Gastroesophageal sphincter (tissue), 4 donors: ENCODE data around the gene RBKS. TPM values are rescaled to one million over a fixed set of nuclear protein-coding genes. Genes with fewer than 3 reads are reported as not detected.
"Not testable (repeated sequence)": the region's sequence is repeated elsewhere in the genome, so short reads cannot be mapped to it uniquely, and the experiment has no call there.

Source experiments
- ATAC-seq: fragments of 150-250 bp; one replicate; pipeline ENCODE4 v1.9.1; 2016; ENCODE audit warnings: mild to moderate bottlenecking, moderate library complexity
- H3K27ac ChIP-seq, 4 donors: fragments of 200-600 bp; sonication (generic) in 3 of 4; 1 replicate in 3 of 4; 2 replicates in 1 of 4; pipeline ENCODE4 v1.5.1; 2016 to 2019
- H3K27me3 ChIP-seq: fragments of 200-600 bp; sonication (generic); one replicate; pipeline ENCODE4 v1.5.1; 2019
- H3K36me3 ChIP-seq, 2 donors: fragments of 200-600 bp; sonication (generic); one replicate each; pipeline ENCODE4 v1.5.1; 2019; ENCODE audit warnings: control low read depth in 1 of 2
- H3K4me1 ChIP-seq, 3 donors: fragments of 200-600 bp; sonication (generic); 1 replicate in 2 of 3; 2 replicates in 1 of 3; pipeline ENCODE4 v1.5.1; 2016 to 2019; ENCODE audit warnings: control low read depth in 2 of 3
- H3K4me3 ChIP-seq, 2 donors: fragments of 200-600 bp; sonication (generic); one replicate each; pipeline ENCODE4 v1.5.1; 2019; ENCODE audit warnings: mild to moderate bottlenecking in 1 of 2, moderate library complexity in 1 of 2
- H3K9me3 ChIP-seq, 3 donors: fragments of 200-600 bp; sonication (generic); one replicate each; pipeline ENCODE4 v1.5.1; 2017 to 2019; ENCODE audit warnings: control low read depth in 2 of 3
- CTCF ChIP-seq, 4 experiments: fragments of 200-600 bp in 2 of 4; fragments of 450-650 bp in 2 of 4; sonication (generic) in 1 of 4; IDR thresholded peaks; one replicate each; pipeline ENCODE4 v1.5.1; 2017 to 2019; ENCODE audit warnings: antibody characterized with exemption in 4 of 4, mild to moderate bottlenecking in 2 of 4, moderate library complexity in 2 of 4
- EP300 ChIP-seq: sonication (generic); formaldehyde crosslinking; IDR thresholded peaks from one replicate; pipeline ENCODE4 v1.6.1; 2017; ENCODE audit warnings: antibody characterized with exemption, mild to moderate bottlenecking
- POLR2A ChIP-seq, 2 donors: fragments of 450-650 bp; IDR thresholded peaks; one replicate each; pipeline ENCODE4 v1.6.1; 2017; ENCODE audit warnings: antibody characterized with exemption in 2 of 2, mild to moderate bottlenecking in 2 of 2, moderate library complexity in 1 of 2
- POLR2AphosphoS5 ChIP-seq: sonication (generic); formaldehyde crosslinking; IDR thresholded peaks from one replicate; pipeline ENCODE4 v1.6.1; 2017; ENCODE audit warnings: antibody characterized with exemption
- WGBS, 2 donors: methylation state at CpG; one replicate each; pipeline ENCODE4 v1.1.5; 2018; ENCODE audit warnings: low coverage in 1 of 2; 5-methylcytosine and 5-hydroxymethylcytosine counted together
- total RNA-seq, 4 donors: library from RNA; depleted of rRNA; stranded (reverse); fragments of >200 nt; gene quantifications; one replicate each; pipeline ENCODE4 v1.1.0, GENCODE V29; 2016

RBKS gene
- total RNA-seq, 4 donors from 2014 or later: 0.81 to 2.4 (median 1.6) TPM

- WGBS, 2 donors: 40 to 54% methylated on average over 1 of the region's 1 CpG
- no peak overlapping the region for H3K27ac ChIP-seq
- no peak for ATAC-seq
- no peak for TF ChIP-seq POLR2AphosphoS5
- TF ChIP-seq POLR2A (IDR thresholded peaks at IDR 0.05): no peak
- TF ChIP-seq CTCF (IDR thresholded peaks at IDR 0.05): no peak
- TF ChIP-seq EP300: no peak
- no peak overlapping the region for H3K4me3 ChIP-seq
- H3K4me1 ChIP-seq: peaks cover 4 to 23% (median 6%) of the 10 kb centered on the region in 3 donors
- no peaks in the 10 kb centered on the region for H3K36me3 ChIP-seq
- H3K9me3 ChIP-seq: no peaks in the 10 kb centered on the region
- H3K27me3 ChIP-seq: no peaks in the 10 kb centered on the region
Measured at GRCh38 chr2:27885661-27886060, 4.5 kb downstream of the RBKS start.

GRCh38 chr2:27885234-27885633 is 5.0 kb downstream of the RBKS start:
- Histone ChIP-seq H3K4me3 (no peak overlapping the region), H3K36me3 (no peaks in the 10 kb centered on the region), H3K4me1 (peaks cover 4 to 23% (median 6%) of the 10 kb centered on the region in 3 donors), H3K27me3 (no peaks in the 10 kb centered on the region), H3K9me3 (no peaks in the 10 kb centered on the region), H3K27ac (no peak overlapping the region)
- no peak for ATAC-seq
- 86 to 94% methylated on average over 1 of the region's 1 CpG for WGBS, 2 donors
- TF ChIP-seq POLR2A (IDR thresholded peaks at IDR 0.05) (no peak), EP300 (no peak), CTCF (IDR thresholded peaks at IDR 0.05) (no peak), POLR2AphosphoS5 (no peak)

GRCh38 chr2:27884601-27885000 is 5.6 kb downstream of the RBKS start:
- no peak for ATAC-seq

DNA sequence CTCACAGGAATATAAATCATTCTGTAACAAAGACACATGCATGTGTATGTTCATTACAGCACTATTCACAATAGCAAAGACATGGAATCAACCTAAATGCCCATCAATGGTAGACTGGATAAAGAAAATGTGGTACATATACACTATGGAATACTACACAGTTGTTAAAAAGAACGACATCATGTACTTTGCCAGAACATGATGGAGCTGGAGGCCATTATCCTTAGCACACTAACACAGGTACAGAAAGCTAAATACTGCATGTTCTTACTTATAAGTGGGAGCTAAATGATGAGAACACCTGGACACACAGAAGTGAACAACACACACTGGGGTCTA is 7.6 kb downstream of the RBKS start:
- H3K4me3 ChIP-seq, ATAC-seq: not testable (repeated sequence)
- WGBS, 2 donors: 80 to 100% methylated on average over 1 of the region's 1 CpG

More at GRCh38 chr2:27884601-27885000, 5.6 kb downstream of the RBKS start:
- H3K9me3 ChIP-seq: no peaks in the 10 kb centered on the region
- H3K4me1 ChIP-seq: peaks cover 4 to 19% (median 6%) of the 10 kb centered on the region in 3 donors
- no peak overlapping the region for H3K4me3 ChIP-seq
- WGBS, 2 donors: 13 to 43% methylated on average over 2 of the region's 2 CpGs
- no peaks in the 10 kb centered on the region for H3K27me3 ChIP-seq
- H3K27ac ChIP-seq: no peak overlapping the region
- H3K36me3 ChIP-seq: no peaks in the 10 kb centered on the region
- TF ChIP-seq POLR2A (IDR thresholded peaks at IDR 0.05) (no peak), POLR2AphosphoS5 (no peak), EP300 (no peak), CTCF (IDR thresholded peaks at IDR 0.05) (no peak)

DNA sequence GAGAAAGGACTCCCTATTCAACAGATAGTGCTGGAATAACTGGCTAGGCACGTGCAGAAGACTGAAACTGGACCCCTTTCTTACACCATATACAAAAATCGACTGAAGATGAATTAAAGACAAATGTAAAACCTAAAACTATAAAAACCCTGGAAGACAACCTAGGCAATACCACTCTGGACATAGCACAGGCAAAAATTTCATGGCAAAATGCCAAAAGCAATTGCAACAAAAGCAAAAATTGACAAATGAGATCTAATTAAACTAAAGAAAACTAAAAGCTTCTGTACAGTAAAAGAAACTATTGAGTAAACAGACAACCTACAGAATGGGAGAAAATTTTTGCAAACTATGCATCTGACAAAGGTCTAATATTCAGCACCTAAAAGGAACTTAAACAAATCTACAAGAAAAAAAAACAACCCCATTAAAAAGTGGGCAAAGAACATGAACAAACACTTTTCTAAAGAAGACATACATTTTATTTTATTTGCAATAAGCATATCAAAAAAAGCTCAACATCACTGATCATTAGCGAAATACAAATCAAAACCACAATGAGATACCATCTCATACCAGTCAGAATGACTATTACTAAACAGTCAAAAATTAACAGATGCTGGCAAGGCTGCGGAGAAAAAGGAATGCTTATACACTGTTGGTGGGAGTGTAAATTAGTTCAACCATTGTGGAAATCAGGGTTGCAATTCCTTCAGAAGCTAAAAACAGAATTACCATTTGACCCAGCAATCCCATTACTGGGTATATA is 8.2 kb downstream of the RBKS start:
- not testable (repeated sequence) for H3K4me1 ChIP-seq, H3K9me3 ChIP-seq, H3K36me3 ChIP-seq, H3K4me3 ChIP-seq, H3K27me3 ChIP-seq, H3K27ac ChIP-seq, ATAC-seq
- 86 to 100% methylated on average over 2 to 4 of the region's 4 CpGs for WGBS, 2 donors

More for the DNA sequence above, 7.6 kb downstream of the RBKS start:
- not testable (repeated sequence) for H3K27me3 ChIP-seq, H3K4me1 ChIP-seq, H3K36me3 ChIP-seq, H3K27ac ChIP-seq, H3K9me3 ChIP-seq

DNA sequence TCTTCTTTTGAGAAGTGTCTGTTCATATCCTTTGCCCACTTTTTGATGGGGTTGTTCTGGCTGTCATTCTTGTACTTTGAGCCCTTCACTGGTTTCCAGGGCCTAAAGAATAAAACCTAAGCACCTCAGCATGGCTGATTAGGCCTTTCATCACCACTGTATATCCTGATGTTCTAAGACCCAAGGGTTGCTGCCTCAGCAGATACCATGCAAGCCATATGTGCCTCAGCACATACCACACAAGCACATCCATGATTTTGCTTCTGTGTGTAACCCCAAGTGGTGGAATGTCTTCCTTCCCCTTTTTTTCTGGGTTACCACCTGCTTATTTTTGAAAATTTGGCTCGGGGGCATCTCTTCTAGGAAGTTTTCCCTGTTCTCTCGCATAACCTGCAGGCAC is 11.4 kb downstream of the RBKS start:
- no peak for ATAC-seq
- H3K27me3 ChIP-seq: no peaks in the 10 kb centered on the region
- no peaks in the 10 kb centered on the region for H3K36me3 ChIP-seq
- TF ChIP-seq POLR2A (IDR thresholded peaks at IDR 0.05) (no peak), POLR2AphosphoS5 (no peak), EP300 (no peak), CTCF (IDR thresholded peaks at IDR 0.05) (no peak)
- no peaks in the 10 kb centered on the region for H3K4me1 ChIP-seq
- H3K27ac ChIP-seq: no peak overlapping the region
- peaks cover 0 to 7% (median 0%) of the 10 kb centered on the region in 3 donors for H3K9me3 ChIP-seq
- no peak overlapping the region for H3K4me3 ChIP-seq
- 67 to 73% methylated on average over 2 of the region's 2 CpGs for WGBS, 2 donors
